Caco-2 (cell line): ENCODE measurements around the gene SPG7. TPM values are rescaled to one million over a fixed set of nuclear protein-coding genes. Genes with fewer than 3 reads are reported as not detected.

Source experiments
- BruUV-seq: library from RNA; stranded (reverse); fragments of 400-500 nt; replicated peaks from 2 replicates; lab custom pipeline; 2021; lab: Mats Ljungman, UMichigan
- CTCF ChIA-PET: fragments of 300-600 bp; sonication (Branson Sonifier 250); formaldehyde crosslinking; loops from one replicate; lab custom pipeline; 2022; ENCODE audit warnings: antibody characterized with exemption; lab: Charles Lee
- POLR2A ChIA-PET: fragments of 300-600 bp; sonication (Branson Sonifier 250); formaldehyde crosslinking; loops from one replicate; lab custom pipeline; 2022; ENCODE audit warnings: antibody characterized with exemption; lab: Charles Lee
- DNase-seq, 2 experiments: peaks; one replicate each; pipeline versions ENCODE4 v3.0.0 to v3.0.0-alpha.2; 2020 to 2022
- H3K27me3 ChIP-seq: replicated peaks from 2 replicates; pipeline ENCODE4 v1.6.0; 2011; ENCODE audit warnings: low read length; ENCODE audit not compliant: control insufficient read depth, insufficient read depth
- H3K36me3 ChIP-seq: 2 replicates; pipeline ENCODE4 v1.5.1; 2011; ENCODE audit warnings: low read length; ENCODE audit not compliant: control insufficient read depth, insufficient read depth
- H3K4me1 ChIP-seq: fragments of 250-450 bp; sonication (Bioruptor Pico); 2 replicates; pipeline ENCODE4 v1.5.1; 2020; ENCODE audit warnings: mild to moderate bottlenecking
- H3K4me3 ChIP-seq: 2 replicates; pipeline ENCODE4 v1.5.1; 2011; ENCODE audit warnings: low read depth, mild to moderate bottlenecking, control low read depth, low read length
- H3K9me3 ChIP-seq: fragments of 250-450 bp; sonication (Bioruptor Pico); 2 replicates; pipeline ENCODE4 v1.5.1; 2020; ENCODE audit warnings: mild to moderate bottlenecking, moderate library complexity
- H3K27ac Mint-ChIP-seq: one replicate; pipeline ENCODE4 v1.8.0; 2022; ENCODE audit warnings: mixed read lengths; ENCODE audit not compliant: unreplicated experiment
- H3K27me3 Mint-ChIP-seq: one replicate; pipeline ENCODE4 v1.8.0; 2022; ENCODE audit warnings: mixed read lengths; ENCODE audit not compliant: insufficient read depth, unreplicated experiment
- H3K36me3 Mint-ChIP-seq: one replicate; pipeline ENCODE4 v1.8.0; 2022; ENCODE audit warnings: mild to moderate bottlenecking, mixed read lengths; ENCODE audit not compliant: insufficient read depth, unreplicated experiment
- H3K4me1 Mint-ChIP-seq: one replicate; pipeline ENCODE4 v1.8.0; 2022; ENCODE audit warnings: low read depth, mixed read lengths; ENCODE audit not compliant: unreplicated experiment
- H3K4me3 Mint-ChIP-seq: one replicate; pipeline ENCODE4 v1.8.0; 2022; ENCODE audit warnings: mild to moderate bottlenecking, moderate library complexity, mixed read lengths; ENCODE audit not compliant: unreplicated experiment
- H3K9me3 Mint-ChIP-seq: one replicate; pipeline ENCODE4 v1.8.0; 2022; ENCODE audit warnings: mixed read lengths; ENCODE audit not compliant: unreplicated experiment
- CTCF ChIP-seq, 2 experiments: fragments of 200-600 bp in 1 of 2; IDR thresholded peaks; 1 replicate in 1 of 2; 2 replicates in 1 of 2; pipeline versions ENCODE4 v1.5.1 to v1.8.0; 2011 to 2022; ENCODE audit warnings: antibody characterized with exemption in 1 of 2, control low read depth in 1 of 2, inconsistent platforms in 1 of 2, low read depth in 1 of 2, low read length in 1 of 2, mild to moderate bottlenecking in 1 of 2, moderate library complexity in 1 of 2; ENCODE audit not compliant: insufficient read depth in 1 of 2, severe bottlenecking in 1 of 2, unreplicated experiment in 1 of 2
- intact Hi-C: fragments of 100-400 bp; cut with micrococcal nuclease; formaldehyde crosslinking; loops from one replicate; pipeline ENCODE4 v1.10.0; 2022; ENCODE audit not compliant: unreplicated experiment
- total RNA-seq: library from RNA; stranded (reverse); gene quantifications from 2 replicates; pipeline ENCODE4 v1.2.3, GENCODE V29; 2022

The SPG7 gene
- total RNA-seq, 1 experiment from 2014 or later, result 159 TPM

- H3K4me3 Mint-ChIP-seq, result no peak overlapping the region
Measured at GRCh38 chr16:89476379-89476778, 31.8 kb upstream of the SPG7 start.

GRCh38 chr16:89476811-89477261 lies 31.4 kb upstream of the SPG7 start:
- Mint-ChIP-seq H3K4me1 (peaks cover 72% of the 10 kb centered on the region), H3K27ac (peak overlapping the region; percentile 17), H3K4me3 (no peak overlapping the region), H3K9me3 (no peaks in the 10 kb centered on the region), H3K36me3 (peaks cover 71% of the 10 kb centered on the region), H3K27me3 (no peaks in the 10 kb centered on the region)
- ChIA-PET CTCF (interaction anchor here (0.7 kb wide), 1 partner anchor 88 kb away, joined by 3 read pairs; no protein-coding TSS in a partner anchor), POLR2A (interaction anchor here (0.5 kb wide), 1 partner anchor 493 kb away, joined by 4 read pairs; no protein-coding TSS in a partner anchor)
- H3K9me3 ChIP-seq, result no peaks in the 10 kb centered on the region
- peaks cover 69% of the 10 kb centered on the region for H3K4me1 ChIP-seq
- H3K4me3 ChIP-seq, result no peak overlapping the region
- TF ChIP-seq CTCF (IDR thresholded peaks at IDR 0.05; ENCODE audit: insufficient read depth in 1 of 2, low read depth in 1 of 2, low read length in 1 of 2, severe bottlenecking in 1 of 2, unreplicated experiment in 1 of 2), result no peak
- H3K27me3 ChIP-seq, result no peaks in the 10 kb centered on the region
- intact Hi-C loops, result loop anchor here (5.0 kb wide), 1 partner anchor 70 kb away; no protein-coding TSS in a partner anchor
- no TSS peak for BruUV-seq
- no peak for DNase-seq
- no peaks in the 10 kb centered on the region for H3K36me3 ChIP-seq

More at GRCh38 chr16:89476379-89476778, 31.8 kb upstream of the SPG7 start:
- ChIA-PET POLR2A (no interaction called here), CTCF (no interaction called here)
- Mint-ChIP-seq H3K36me3 (peaks cover 72% of the 10 kb centered on the region), H3K27ac (peak overlapping the region; percentile 17), H3K27me3 (no peaks in the 10 kb centered on the region), H3K4me1 (peaks cover 70% of the 10 kb centered on the region), H3K9me3 (no peaks in the 10 kb centered on the region)
- Histone ChIP-seq H3K36me3 (no peaks in the 10 kb centered on the region), H3K4me3 (no peak overlapping the region), H3K9me3 (no peaks in the 10 kb centered on the region), H3K4me1 (peaks cover 69% of the 10 kb centered on the region), H3K27me3 (no peaks in the 10 kb centered on the region)
- intact Hi-C loops, result loop anchor here (5.0 kb wide), 1 partner anchor 69 kb away; no protein-coding TSS in a partner anchor
- DNase-seq, result no peak
- no TSS peak for BruUV-seq
- TF ChIP-seq CTCF (IDR thresholded peaks at IDR 0.05; ENCODE audit: insufficient read depth in 1 of 2, low read depth in 1 of 2, low read length in 1 of 2, severe bottlenecking in 1 of 2, unreplicated experiment in 1 of 2), result no peak

- H3K27me3 ChIP-seq, result no peaks in the 10 kb centered on the region
- POLR2A ChIA-PET, result interaction anchor here (0.6 to 1.4 kb wide), 2 partner anchors 11 to 23 kb away, joined by 3 to 8 read pairs; no protein-coding TSS in a partner anchor
- H3K9me3 ChIP-seq, result no peaks in the 10 kb centered on the region
- Mint-ChIP-seq H3K9me3 (no peaks in the 10 kb centered on the region), H3K4me1 (peaks cover 68% of the 10 kb centered on the region), H3K27me3 (no peaks in the 10 kb centered on the region), H3K36me3 (peaks cover 71% of the 10 kb centered on the region), H3K27ac (peak overlapping the region; percentile 89), H3K4me3 (peak overlapping the region; percentile 55)
- peaks cover 69% of the 10 kb centered on the region for H3K4me1 ChIP-seq
- no peaks in the 10 kb centered on the region; the same call in 1 of the 2 replicates for H3K36me3 ChIP-seq
- CTCF ChIA-PET, result no interaction called here
- no peak for TF ChIP-seq CTCF (IDR thresholded peaks at IDR 0.05; ENCODE audit: insufficient read depth in 1 of 2, low read depth in 1 of 2, low read length in 1 of 2, severe bottlenecking in 1 of 2, unreplicated experiment in 1 of 2)
- peak; percentile 63 to 68 for DNase-seq
- no TSS peak for BruUV-seq
- no peak overlapping the region for H3K4me3 ChIP-seq
- intact Hi-C loops, result loop anchor here (1.0 to 5.0 kb wide), 2 partner anchors 11 to 71 kb away; no protein-coding TSS in a partner anchor
Measured at GRCh38 chr16:89478576-89479221, 29.5 kb upstream of the SPG7 start.
